Stimulated activated CD4-positive, alpha-beta T cell treated with anti-CD3 and anti-CD28 coated beads, Interleukin-12 subunit alpha, Interleukin-12 subunit beta, amount 100 ng/mL, for 4 hours (primary cell): ENCODE data around the gene SPTBN5.

Experiments
- DNase-seq: peaks from one replicate; pipeline ENCODE4 v3.0.0-alpha.2; 2020

The SPTBN5 gene

DNA sequence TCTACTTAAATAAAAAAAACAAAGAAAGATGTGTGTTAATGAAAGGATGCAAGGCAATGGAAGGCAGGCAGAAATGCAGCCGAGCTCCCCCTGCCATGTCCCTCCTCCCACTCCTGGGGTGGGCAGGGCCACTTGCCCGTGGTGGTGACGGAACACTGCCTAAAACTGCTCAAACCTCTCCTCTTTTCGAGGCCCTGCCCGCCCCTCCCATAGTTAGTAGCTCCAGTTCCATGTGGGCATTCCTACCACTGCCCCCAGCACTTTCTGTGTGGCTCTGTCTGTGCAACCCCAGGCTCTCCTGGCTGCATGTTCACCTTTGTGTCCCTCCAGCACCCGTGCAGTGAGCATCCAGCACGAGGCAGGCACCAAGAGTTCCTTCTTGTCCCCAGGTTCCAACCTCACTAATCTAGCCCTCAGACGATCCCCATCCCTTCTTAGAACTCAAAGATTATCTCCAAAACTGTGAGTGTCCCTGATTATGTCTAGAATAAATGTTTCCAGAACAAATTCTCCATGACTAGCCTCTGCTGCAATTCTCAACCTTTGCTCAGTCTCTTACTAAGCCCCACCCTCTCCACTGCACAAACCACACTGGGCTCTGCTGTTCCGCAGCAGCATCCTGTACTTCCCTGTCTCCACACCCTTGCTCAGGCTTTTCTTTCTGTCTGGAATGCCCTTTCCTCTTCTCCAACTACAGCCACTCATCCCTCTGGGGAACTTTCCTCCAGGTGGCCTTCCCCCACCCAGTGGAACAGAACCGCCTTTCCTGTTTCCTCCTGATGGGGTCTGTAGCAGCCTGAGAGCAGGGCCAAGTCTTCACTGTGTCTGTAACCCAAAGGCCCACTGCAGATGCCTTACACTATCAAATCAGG lies 32.6 kb upstream of the SPTBN5 start:
- DNase-seq, result no peak

DNA sequence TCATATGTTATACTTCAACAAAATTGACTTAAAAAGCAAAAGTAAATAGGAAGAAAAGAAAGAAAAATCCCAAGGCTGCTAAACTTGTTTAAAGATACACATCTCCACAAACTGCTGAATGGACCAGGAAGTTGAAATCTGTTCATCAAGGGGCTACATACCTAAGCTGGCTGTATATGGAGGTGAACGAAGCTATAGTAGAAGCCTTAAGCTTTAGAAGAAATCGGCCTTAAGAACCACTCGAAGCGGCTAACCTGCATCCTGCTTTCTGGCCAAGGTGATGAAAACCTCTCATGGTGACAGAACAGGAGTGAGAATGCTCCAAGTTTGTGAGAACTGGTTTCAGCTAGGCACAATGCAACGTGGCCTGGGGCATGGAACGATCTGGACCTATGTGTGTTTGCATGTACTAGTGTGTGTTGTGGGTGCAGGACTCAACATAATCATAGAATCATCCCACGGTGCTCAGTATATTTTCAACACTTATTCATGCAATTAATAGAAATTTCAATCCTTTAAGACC lies 31.3 kb upstream of the SPTBN5 start:
- no peak for DNase-seq

DNA sequence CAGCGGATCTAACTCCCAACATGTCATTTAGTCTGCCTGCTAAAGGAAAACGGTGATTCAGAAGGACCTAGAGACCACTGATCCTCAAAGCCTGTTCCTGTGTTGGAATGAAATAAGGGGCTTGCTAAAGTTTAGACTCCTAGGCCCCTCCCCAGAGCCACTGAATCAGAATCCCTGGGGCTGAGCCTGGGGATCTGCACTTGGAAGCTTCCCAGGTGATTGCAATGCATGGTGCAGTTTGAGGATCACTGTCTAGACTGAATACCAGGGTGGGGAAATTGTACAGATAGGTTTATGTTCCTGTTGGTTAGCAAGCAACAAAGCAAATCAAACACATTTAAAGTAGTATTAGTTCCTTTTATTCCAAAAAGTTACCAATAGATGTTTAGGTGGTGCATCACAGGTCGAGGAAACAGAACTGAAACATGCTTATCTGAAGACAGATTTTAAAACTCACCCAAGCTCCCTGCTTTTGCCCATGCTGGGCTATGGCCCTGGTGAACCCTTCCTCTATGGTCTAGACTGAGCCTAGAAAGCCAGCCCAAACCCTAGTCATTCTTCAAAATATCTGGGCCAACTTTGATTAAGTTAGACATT lies 29.6 kb upstream of the SPTBN5 start:
- no peak for DNase-seq

DNA sequence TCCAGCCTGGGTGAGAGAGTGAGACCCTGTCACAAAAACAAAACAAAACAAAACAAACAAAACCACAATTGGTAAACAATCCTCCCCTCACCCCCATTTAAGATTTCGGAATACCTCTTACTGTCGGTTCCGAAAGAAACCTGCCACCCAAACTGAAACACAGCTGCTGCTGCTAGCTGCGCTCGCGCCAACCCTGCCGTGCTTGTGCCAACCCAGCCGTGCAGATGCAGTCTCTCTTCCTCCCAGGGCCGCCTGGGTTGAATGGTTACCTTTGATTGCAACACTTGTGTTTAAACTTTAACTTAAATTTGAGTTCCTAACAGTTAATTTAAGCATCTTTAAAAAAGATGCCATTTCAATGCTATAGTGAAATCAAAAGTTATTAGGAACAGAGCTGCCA lies 28.5 kb upstream of the SPTBN5 start:
- DNase-seq, result no peak

DNA sequence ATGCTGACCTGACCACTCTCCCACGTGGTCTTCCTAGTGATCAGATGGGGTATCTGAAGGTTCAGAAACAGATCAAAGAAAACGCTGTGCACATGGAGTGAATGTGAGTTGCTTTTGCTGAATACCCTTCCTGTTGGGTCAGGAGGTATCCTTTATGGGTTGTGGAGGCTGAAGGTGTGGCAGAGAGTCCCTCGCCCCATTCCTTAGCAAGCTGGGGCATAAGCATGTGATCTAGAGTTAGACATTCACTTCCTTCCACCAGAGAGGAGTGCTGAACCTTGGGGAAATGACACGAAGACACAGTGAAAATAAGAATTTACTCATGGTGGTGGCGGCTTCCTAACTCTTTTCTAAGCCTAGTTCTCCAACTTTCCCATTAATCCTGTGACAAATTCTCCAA lies 27.8 kb upstream of the SPTBN5 start:
- no peak for DNase-seq

DNA sequence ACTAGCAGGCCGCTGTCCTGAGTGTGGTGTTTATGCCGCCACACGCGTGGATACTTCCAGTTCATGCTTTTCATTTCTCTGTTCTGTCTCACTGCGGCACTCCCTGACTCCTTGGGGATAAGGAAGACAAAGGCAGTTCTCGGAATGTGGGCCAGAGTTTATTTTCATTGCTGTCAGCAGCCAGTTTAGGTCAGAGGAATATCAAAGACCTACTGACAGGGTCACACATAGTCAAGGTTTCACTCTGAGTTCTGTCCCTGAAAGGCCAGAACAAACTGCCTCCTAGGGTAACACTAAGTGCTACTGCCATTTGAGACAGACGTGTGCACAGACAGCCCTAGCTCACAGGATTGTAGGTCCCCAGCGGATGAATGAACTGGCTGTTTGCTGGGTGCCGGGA lies 27.3 kb upstream of the SPTBN5 start:
- DNase-seq, result no peak

DNA sequence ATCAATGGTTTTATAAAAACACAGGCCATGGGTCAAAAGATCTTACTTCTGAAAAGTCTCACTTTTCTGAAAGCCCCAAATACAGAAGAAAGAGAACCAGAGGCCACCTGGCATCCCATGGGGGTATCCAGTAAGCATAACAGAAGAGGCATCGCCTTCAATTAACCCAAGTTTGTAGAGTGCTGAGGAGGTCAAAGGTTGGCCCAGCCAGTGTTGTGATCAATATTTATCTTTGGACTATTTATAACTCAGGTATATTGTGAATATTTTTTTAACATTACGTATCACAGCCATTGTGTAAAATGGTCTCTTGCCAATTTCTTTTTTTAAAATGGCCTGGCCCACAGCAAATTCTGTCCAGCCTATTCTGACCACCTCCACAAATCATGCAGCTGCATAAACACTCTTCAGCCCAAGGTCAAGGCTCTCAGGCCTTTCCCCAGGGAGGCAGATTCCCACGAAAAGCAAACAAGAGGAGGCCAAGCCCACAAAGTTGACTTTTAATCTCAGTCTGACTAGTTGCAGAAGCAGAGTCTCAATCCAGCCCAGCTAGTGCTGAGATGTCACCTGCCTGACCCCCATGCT lies 26.2 kb upstream of the SPTBN5 start:
- DNase-seq, result no peak

DNA sequence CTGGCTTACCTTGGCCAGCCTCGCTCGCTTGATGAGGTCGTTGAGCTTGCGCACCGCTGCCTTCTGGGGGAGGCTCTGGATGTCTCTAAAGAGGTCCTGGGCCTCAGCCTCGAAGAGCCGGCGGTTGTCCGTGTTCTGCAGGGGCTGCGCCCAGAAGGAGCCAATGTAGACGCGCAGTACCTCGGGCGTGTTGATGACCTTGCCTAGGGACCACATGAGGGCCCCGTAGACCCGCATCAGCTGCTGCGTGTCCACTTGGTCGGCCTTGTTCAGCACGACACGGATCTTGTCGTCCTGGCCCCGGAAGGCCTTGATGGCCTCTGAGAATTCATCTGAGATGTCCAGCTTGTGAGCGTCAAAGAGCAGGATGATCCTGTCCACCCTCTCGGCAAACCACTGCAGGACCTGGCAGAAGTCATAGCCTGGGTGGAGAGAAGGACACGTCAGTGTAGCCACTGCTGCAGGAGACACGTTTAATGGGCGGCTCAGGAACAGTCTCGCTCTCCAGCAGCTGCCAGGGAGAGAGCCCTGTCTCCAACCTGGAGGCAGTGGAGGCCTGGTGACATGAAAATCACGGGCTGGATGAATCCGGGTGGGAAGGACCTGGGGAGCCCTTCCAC lies 25.5 kb upstream of the SPTBN5 start:
- DNase-seq, result no peak

DNA sequence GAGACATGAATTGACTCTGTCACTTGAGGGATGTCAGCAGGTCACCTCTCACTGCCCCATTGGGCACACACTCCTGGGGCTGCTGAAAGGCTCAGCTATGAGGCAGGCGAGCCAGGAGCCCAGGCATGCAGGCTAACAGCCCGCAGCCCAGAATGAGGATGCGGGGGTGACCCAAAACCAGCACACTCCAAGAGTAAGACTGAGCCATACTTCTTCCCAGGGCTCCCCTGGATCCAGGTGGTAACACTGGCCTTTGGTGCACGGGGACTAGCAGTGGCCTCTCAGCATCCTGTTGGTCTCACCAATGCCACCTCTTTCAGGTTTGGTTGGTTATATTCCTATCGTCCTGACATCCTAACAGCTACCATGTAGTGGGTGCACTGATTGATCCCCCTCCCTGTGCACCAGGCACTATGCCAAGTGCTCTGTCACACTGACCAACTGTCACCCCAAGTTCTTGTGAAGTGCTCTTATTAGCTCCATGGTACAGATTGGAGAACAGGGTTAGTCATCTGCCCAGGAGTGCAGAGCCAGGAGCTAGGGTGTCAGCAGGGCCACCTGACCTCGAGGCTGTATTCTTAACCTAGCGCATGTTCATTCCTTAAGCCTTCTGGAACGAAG lies 24.8 kb upstream of the SPTBN5 start:
- DNase-seq, result no peak

DNA sequence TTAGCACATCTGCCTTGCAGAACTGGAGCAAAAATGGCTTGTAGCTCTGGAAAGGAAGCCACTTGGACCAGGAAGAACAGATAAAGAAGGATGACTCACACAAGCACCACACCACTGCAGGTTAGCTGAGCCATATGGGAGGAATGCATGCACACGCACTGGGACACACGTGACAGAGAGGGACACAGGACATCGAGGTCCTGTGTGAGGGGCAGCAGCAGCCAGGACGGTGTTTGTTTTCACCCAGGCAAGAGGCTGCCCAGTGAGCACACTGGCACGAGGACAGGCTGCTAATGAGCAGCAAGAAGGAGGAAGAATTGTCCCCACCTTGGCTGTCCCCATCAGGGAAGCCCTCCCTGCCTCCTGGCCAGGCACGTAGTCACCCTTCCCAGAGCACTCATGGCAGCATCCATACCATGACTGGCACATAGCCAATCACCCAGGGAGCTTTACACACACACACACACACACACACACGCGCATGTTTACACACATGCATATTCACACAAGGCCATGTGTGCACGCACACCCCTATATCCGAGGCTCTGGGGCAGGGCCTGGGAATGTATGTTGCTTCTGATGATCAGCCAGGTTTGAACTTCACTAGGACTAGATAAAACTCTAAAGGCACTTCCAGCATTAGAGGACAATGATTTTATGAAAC lies 24.0 kb upstream of the SPTBN5 start:
- no peak for DNase-seq

DNA sequence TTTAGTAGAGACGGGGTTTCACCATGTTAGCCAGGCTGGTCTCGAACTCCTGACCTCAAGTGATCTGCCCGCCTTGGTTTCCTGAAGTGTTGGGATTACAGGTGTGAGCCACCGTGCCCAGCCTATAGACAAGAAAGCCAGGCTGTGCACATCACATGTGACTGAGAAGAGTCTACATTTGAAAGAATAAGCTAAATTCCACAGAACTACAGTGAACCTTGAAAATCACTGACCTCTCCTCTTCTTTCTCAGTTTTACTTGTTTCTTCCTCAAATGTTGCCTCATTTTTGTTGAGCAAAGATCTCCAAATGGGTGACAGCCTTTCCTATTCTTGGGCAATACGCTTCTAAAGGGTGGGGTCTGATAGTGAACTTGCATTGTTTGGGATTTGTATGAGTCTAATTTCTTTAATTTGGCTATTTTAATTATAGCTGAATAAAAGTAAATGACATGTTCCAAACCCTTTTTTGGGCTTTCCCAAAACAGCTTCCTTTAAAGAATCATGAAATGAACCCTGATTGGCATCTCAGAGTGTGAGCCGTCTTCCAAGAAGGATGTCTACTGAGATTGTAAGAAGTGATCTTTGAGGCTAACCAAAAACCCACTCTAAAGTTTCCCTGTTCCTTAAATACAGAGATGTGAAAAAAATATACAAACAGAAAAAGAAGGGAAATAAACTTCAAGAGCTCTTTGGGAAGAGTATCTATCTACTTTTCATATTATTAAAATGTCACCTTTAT lies 21.6 kb upstream of the SPTBN5 start:
- no peak for DNase-seq

DNA sequence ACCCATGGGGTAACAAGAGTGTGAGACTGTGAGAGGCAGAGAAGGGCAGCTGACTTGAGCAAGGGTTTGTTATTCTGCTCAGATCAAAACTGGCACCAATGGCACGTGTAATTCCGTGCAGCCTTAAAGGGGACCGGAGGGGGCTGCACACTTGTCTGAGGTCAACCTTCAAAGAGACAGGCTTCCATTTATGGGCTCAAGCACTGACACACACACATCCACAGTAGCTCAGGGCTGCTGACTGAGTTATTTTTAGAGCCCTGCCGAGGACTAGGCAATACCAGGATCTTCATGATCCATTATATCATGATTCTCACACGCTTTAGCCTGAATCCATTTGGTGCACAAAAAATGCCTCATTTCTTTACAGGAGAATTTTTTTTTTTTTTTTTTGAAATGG lies 20.6 kb upstream of the SPTBN5 start:
- DNase-seq, result no peak

DNA sequence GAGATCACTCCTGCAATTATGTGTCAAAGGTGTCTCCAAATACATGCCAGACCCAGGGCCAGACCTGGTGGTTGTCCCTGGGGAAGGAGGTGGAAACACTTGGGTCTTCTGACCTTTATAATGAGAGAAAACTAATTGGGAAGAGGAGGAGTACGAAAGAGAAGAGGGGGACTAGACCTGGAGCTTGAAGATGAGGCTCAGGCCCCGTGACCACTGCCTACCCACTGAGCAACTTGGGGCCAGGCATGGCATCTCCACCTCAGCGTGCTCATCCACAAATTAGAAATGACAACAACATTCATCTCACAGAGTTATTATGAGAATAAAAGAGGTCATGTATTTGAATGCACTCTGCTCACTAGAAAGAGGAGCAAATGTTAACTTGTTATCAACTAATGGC lies 19.4 kb upstream of the SPTBN5 start:
- DNase-seq, result no peak

DNA sequence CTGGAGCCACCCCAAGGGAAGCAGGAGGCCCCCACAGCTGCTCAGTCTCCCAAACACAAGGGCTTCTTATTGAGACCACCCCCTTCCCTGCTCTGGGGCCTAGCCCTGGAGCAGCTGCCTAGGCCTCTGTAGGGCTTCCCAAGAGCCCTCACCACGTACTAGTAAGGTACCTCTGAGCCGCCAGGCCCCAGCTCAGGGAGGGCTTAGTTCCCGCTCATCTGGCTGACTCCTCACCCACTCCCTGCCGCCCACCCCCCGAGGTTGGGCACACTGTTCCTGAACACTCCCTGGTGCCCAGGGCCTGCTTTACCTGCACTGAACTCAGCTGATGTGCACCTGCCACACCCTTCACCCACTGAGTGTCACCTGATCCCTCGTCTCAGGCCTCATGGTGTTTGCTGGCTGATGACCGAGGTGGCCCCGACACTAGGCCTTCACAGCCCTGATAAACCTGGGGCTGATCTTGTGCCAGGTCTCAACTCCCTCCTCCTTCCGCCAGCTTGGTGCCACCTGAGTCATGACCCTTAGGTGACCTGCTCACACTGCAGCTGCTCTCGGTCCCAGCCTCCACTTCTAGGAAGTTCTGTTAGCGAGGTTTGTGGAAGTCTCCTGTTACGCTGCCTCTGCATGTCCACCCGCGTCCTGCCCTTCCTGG lies 18.0 kb upstream of the SPTBN5 start:
- DNase-seq, result no peak

DNA sequence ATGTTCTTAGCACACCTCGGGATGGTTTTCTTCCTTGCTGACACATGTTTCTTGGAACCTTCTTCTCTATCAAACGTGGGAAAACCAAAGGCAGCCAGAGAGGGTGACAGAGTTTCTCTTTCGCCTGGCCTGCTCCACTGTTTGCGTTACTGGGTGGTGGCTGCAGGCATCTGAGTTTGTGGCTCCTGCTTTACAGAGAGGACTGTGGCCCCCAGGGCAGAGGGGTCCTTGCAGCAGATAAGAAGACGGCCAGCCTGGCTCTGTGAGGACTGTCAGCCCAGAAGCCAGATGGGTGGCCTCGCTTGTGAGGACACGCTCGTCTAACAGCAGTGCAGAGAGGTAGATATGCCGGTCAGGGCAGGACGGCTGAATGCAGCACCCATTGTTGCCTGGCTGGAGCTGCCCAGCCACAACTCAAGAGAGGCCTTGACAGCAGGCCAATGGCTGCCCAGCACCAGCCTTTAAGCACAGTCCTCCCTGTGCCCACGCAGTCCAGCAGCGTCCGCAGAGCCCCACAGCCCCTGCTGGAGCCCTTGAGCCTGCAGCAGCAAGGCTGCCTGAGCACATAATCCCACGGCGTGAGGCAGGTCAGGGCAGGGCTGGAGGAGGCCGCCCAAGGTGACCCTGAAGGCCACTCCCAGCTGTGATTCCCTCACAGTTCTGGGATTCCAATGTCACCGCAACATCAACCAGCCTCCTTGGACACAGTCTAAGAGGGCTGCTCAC lies 15.0 kb upstream of the SPTBN5 start:
- DNase-seq, result no peak

DNA sequence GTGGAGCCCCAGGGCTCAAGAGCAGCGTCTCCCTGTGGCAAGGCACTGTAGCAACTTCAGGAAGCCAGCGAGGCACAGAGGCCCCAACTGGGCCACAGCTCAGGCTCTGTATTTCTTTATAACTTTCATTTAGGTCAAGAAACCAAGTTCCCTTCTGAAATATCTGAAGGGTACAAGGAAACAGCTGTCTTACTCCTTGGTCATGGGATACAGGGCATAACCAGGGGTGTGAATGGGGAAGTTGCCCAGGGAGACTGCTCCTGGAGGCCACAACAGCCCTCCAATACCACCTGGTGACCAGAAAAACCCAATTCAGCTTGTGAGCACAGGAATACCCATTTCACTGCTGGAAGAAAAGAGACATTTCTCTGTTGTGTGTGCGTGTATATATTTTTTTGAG lies 13.3 kb upstream of the SPTBN5 start:
- no peak for DNase-seq

DNA sequence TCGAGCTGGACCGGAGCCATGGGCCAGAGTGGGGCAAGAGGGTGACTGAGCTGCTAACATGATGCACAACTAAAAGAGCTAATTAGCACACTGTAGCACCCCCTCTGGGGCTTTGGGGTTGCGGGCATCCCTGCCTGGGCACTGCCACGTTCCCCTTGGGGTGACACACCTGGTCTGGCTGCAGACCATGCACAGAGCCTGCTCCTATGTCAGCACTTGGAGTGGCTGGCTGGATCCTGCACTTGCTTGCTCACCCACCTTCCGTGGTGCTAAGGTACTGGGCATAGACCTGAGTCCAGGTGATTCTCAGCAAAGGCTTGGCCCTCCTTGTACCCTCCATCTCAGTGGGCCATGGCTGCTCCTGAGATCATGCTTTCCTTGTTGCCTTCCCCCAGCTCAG lies 12.8 kb upstream of the SPTBN5 start:
- no peak for DNase-seq

DNA sequence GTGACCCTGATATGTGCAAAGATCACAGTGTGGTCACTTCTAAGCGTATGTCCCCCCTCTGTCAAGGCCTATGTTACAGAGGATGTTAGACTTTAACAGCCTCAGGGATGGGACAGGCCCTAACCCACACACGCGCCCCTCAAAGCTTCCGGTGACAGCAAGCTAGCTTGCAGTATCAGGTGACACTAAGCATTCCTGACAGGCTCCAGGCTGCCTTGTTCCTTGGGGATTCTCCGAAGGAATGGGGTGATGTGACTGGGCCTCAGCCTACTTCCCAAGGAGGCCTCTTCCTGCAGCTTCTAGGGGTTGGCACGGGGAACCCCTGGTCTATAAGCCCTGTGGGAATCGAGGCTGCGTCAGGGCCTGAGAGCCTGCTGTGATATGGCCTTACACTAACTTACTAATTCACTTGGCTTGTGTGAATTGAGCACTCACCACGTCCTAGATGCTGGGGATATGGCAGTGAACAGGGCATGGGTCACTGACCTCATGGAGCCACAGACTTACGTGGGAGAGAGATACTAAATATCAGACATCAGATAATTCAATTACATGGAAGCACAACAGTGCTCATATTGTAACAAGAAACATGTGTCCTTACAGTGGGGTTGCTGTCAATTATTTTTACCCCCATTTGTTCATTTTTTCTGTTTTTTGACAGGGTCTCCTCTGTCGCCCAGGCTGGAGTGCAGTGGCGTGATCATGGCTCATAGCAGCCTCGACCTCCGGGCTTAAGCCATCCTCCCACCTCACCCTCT lies 11.4 kb upstream of the SPTBN5 start:
- no peak for DNase-seq

DNA sequence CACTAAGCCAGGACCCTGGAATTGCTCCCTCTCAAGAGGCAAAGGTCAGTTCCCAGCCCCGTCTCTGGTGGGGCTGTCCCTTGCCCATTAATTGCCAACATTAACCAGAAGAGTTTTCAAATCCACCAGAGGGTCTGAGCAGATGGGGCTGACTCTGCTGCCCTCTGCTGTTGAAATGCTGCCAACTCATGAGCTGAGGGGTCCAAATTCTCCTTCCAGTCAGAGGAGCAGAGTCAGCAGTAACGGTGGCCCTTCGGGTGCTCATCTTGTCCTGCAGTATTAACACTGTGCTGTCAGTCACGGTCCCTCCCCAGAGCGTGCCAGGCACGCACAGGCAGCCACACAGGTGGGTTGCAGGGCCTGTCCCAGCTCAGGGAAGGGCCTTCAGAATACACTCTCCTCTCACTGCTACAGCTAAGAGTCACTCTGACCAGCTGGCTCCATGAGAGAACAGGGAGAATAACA lies 10.7 kb upstream of the SPTBN5 start:
- peak; percentile 63 for DNase-seq

DNA sequence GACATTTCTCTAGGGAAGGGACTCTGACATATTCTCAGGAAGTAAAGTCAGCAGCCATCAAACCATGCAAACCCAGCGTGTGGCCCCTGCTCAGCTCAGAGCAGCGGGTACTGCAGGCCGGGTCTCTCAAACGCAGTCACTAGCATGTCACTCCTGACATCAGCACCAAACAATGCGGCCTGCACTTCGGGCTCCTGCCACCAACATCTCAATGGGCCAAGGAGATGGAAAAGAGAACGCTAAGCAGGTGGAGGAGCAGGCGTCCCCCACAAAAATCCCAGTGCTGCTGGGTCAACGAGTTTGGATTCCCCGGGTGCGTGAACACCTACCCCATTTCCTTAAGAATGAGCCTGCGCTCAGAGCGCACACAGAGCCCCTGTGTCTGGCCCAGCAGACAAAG lies 9.9 kb upstream of the SPTBN5 start:
- no peak for DNase-seq
